Embryonic facial prominence (tissue), 1 donor: ENCODE data around the gene UBA52.
"Not testable (repeated sequence)": the region's sequence is repeated elsewhere in the genome, so short reads cannot be mapped to it uniquely, and the experiment has no call there.

ENCODE experiments used
- DNase-seq: peaks from one replicate; pipeline ENCODE4 v3.0.0-alpha.2; 2016; ENCODE audit errors: extremely low spot score

The UBA52 gene

GRCh38 chr19:18571564-18572344 lies at the start of gene UBA52:
Gene UBA52 (plus strand): TSS chr19:18571857. CDS start chr19:18573301, 1,444 bp downstream.
- DNase-seq: peak; percentile 90

GRCh38 chr19:18522124-18522861 lies 49.4 kb upstream of the UBA52 start:
- DNase-seq: peak; percentile 100

GRCh38 chr19:18522862-18523440 lies 48.7 kb upstream of the UBA52 start:
- not testable (repeated sequence) for DNase-seq

GRCh38 chr19:18523841-18524240 lies 47.8 kb upstream of the UBA52 start:
- DNase-seq: no peak

- DNase-seq: no peak
These were observed 45.3 kb upstream of the UBA52 start for GRCh38 chr19:18526316-18526715.

- no peak for DNase-seq
These were observed 41.9 kb upstream of the UBA52 start for GRCh38 chr19:18529782-18530181.

GRCh38 chr19:18531485-18531884 lies 40.2 kb upstream of the UBA52 start:
- DNase-seq: no peak

- no peak for DNase-seq
These were observed 39.3 kb upstream of the UBA52 start for GRCh38 chr19:18532168-18532890.

GRCh38 chr19:18533058-18533457 lies 38.6 kb upstream of the UBA52 start:
- no peak for DNase-seq

- DNase-seq: no peak
These were observed 35.2 kb upstream of the UBA52 start for GRCh38 chr19:18536475-18536874.

- DNase-seq: no peak
These were observed 34.2 kb upstream of the UBA52 start for GRCh38 chr19:18537431-18537830.

GRCh38 chr19:18538115-18538514 lies 33.5 kb upstream of the UBA52 start:
- no peak for DNase-seq

GRCh38 chr19:18539372-18539771 lies 32.3 kb upstream of the UBA52 start:
- DNase-seq: no peak

- DNase-seq: not testable (repeated sequence)
These were observed 31.5 kb upstream of the UBA52 start for GRCh38 chr19:18540200-18540599.

- no peak for DNase-seq
These were observed 30.2 kb upstream of the UBA52 start for GRCh38 chr19:18541258-18541991.

- no peak for DNase-seq
These were observed 29.4 kb upstream of the UBA52 start for GRCh38 chr19:18541992-18542940.

- DNase-seq: peak; percentile 80
These were observed 28.5 kb upstream of the UBA52 start, which contains the start of gene FKBP8 for GRCh38 chr19:18542941-18543813. Gene FKBP8 (minus strand): TSS chr19:18543573. CDS start chr19:18541970, 1,603 bp downstream.

- DNase-seq: no peak
These were observed 27.7 kb upstream of the UBA52 start for GRCh38 chr19:18543814-18544475.
